ENCODE data around the gene SMYD2.

Gene SMYD2, protein sequence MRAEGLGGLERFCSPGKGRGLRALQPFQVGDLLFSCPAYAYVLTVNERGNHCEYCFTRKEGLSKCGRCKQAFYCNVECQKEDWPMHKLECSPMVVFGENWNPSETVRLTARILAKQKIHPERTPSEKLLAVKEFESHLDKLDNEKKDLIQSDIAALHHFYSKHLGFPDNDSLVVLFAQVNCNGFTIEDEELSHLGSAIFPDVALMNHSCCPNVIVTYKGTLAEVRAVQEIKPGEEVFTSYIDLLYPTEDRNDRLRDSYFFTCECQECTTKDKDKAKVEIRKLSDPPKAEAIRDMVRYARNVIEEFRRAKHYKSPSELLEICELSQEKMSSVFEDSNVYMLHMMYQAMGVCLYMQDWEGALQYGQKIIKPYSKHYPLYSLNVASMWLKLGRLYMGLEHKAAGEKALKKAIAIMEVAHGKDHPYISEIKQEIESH

DNA sequence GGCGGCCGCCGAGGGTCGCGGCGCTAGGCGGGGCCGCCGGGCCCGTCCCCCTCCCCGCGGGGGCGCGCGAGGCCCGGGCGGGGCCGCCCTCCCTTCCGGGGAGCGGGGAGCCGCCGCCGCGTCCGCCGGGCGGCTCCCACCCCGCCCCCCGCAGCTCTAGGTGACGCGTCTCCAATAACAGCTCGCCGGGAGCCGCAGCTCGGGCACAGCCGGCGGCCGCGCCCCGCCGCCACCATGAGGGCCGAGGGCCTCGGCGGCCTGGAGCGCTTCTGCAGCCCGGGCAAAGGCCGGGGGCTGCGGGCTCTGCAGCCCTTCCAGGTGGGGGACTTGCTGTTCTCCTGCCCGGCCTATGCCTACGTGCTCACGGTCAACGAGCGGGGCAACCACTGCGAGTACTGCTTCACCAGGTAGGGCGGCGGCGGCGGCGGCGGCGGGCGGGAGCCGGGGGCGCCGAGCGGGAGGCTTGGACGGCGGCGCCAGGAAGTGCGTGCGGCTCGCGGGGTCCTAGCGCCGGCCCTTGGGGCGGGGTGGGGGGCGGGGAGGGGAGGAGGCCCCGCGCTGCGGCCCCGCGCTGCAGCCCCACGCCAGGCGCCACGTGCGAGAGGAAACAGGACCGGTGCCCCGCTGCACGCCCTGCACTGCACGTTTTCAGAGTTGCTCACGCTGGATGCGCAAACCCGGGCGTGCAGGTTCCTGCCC lies at the start of gene SMYD2:
Gene SMYD2 (plus strand): TSS at position 139 of the 699 bp plus-strand sequence. CDS start 96 bp downstream, at position 235.
- peak; percentile 56 for DNase-seq

DNA sequence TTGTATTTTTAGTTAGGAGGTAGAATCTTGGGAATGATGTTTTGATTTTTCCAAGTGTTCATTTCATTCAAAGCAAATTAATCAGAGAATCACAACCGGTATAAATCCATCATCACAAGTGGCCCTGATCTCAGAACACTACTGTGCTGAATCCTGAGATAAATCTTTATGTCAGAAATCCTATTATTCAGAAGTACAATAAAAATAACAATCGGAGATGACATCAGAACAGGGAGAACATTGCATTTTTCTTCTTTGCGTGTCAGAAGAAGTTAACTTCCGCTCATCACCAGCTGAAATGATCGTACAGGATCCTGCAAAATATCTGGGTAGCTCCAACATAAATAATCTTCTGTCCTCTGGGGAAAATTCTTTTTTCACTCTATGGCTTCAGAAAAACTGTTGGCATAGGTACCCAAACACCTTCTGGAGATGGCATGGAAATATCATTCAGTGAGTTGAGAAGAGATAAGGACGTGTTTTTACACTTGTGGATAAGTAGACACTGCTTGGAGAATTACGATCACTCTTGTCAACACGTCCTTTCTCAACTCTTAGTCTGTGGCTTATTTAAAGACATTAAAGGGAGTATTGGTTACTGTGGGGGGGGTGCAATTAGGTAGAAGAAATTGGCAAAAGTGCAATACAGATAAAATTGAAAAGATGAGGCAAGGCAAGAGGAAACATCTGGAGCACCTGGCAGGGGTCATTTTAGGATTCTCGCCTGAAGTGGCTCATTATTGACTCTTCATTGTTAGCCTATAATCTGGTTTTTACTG lies 46.9 kb upstream of the SMYD2 start:
- no peak for DNase-seq

DNA sequence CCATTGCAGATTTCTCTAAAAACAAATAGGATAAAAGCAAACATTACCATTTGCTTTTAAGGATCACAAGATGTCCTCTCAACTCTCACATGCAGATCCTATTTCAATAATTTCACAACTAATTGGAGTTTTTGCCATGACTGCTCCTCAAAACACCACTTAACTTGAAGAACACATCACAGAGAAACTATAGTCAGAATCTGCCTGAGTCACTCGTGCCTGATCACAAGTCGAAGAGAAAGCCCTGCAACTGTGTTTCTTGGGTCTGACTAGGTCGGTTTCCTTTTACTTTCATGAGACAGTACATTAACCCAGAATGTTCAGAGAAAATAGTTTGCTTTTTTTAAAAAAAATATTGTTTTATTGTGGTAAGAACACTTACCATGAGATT lies 46.3 kb upstream of the SMYD2 start:
- DNase-seq: no peak

DNA sequence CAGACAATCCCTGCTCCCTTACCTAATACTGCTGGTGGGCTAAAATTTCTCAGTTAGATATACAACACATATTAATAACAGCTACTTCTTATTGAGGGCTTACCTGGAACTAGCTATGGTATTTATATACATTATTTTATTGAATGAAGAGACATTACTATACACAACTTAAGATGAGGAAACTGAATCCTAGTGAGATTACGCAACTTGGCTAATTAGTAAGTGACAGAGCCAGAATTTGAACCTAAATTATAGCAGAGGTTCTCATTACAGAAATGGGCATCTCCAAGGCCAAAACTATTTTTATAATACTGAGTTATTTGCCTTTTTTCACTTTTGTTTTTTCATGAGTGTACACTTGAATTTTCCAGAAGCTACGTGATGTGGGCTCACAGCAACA lies 44.5 kb upstream of the SMYD2 start:
- no peak for DNase-seq

DNA sequence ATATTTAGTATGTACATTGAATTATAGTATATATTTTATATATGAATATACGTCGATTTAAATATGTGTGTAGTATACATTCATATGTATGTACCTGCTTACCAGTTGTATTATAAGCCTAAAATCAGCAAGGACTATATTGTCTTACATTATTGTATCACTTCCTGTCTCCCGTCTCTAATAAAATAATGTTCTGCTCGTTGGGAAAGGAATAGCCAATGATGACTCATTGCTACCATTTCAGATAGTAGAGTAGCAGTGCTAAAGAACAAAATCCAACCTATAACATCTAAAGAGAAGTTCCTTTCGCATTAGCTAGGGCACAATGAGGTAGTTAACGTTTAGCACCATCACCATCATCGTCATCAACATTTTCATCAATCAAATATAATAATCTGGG lies 39.9 kb upstream of the SMYD2 start:
- DNase-seq: no peak

DNA sequence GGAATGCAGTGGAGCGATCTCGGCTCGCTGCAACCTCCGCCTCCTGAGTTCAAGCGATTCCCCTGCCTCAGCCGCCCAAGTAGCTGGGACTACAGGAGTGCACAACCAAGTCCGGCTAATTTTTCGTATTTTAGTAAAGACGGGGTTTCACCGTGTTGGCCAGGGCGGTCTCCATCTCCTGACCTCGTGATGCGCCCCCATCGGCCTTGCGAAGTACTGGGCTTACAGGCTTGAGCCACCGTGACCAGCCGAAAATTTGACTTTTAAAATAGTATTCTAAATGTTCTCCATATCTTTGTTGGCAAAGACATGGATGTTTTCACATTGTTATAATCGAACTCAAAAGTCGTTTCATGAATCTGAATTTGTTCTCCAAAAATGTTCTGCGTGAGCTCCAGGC lies 36.7 kb upstream of the SMYD2 start:
- DNase-seq: no peak

DNA sequence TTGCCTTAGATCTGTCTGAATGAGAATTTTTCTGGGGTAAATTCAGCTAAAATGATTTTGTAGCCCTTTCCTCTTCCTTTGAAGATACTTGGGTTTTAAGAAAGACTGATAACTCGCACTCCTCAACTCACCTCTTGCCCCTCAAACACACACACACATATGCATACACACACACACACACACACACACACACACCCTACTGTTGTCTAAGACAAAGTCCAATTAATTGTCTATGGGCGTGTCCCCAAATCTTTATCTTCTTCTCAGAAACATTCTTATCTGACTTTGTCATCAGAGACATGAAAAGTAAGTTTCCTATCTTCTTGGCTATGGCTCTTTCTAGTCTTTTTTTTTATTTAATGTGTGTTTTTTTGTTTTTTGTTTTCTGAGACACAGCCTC lies 36.1 kb upstream of the SMYD2 start:
- DNase-seq: no peak

DNA sequence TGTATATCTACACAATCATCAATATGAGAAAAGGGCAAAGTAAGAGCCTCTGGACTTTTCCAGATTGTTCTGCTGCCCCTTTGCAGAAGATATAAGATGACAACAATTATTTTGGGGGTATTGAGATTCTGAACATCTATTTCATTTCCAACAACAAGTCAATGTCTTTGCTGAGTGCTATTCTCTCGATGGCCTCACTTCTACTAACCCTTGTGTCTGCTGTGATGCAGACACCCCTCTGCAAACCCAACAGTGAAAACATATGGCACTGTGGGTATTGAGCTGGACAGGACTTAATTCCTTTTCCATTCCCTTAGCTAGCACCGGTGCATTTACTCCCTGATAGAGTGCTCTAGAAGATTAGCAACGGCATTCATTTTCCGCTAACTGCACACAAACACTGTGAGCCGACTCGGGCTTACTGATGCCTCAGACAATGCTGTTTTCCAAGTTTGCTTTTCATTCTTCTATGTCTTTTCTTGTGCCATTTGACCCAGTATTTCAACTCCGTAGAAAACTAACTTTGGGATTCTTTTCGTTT lies 33.4 kb upstream of the SMYD2 start:
- DNase-seq: no peak

DNA sequence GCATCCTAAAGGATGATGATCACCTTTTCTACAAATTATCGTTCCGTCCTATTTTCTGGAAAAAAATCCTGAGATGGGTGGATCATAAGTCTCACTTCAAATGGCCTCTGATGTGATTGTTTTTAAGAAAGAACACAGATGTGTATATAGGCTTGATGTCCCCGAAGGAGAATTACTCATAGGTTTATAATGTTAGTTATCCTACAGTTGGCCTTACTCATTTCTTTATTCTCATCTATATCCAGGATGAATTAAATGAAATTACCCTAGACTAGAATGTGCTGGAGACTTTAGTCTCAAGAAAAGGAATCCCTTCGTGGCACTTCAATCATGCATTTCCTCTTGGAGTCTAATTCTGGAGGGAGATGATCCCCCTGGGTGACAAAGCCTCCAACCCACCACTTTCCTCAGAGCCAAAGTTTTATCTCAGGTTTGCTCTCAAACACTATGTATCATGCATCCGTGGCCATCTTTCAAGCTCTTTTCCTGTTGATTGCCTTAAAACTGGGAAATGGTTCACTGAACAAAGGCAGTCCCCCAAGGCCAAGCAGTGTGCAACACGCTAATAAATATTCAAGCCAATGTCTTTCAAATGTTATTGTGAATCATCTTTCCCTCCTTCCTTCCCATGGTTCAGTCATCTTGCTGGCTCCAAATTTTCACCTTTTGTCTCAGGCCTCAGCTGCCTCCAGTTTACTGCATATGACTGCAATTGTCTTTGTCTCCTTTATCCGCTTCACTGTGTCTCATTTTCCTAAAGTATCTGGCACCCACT lies 32.5 kb upstream of the SMYD2 start:
- no peak for DNase-seq

DNA sequence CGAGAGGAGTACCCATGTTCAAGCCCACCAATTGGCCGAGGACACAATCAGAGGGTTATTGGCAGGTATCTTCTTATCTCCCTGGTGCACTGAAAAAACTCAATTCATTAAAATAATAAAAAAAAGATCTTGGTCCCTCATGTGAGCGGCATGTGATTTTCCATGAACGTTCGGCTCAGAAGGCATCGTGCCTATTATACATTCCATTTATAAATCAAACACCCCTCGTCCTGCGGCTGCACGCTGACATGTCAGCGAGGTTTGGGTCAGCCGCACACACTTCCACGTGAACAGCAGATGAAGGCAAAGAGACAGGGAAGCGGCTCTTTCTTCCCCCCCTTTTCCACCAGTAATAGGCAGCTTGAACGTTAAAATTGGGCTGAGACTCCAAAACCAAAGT lies 31.3 kb upstream of the SMYD2 start:
- DNase-seq: no peak

DNA sequence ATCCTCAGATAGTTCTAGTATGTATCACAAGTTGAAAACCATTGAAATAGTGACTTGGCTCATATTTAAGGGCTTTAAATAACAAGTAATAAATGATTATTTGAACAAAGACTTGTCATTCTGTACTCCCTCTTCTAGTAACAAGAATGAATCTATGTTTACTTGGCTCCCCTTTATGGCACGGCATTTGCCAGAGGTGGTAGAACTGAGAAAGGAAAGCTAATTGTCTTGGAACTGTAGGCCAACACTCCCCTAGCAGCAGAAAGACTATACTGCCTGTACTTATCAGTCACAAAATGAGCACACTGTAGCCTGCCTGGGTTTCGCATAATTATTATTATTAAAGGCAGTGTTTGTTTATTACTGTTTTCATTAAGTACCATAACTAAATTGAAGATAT lies 29.6 kb upstream of the SMYD2 start:
- DNase-seq: no peak

DNA sequence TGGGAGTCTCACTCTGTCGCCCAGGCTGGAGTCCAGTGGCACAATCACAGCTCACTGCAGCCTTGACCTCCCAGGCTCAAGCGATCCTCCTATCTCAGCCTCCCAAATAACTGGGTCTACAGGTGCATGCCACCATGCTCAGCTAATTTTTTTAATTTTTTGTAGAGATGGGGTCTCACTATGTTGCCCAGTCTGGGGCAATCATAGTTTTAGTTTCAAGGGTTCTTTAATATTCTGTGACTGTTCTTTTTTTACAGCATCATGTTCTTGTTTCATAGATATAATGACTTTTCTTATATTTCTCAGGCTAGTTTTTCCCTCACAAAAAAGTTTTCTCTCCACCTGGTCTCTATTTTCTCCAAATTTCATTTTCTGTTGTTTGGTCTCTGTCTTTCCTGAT lies 25.4 kb upstream of the SMYD2 start:
- DNase-seq: no peak

DNA sequence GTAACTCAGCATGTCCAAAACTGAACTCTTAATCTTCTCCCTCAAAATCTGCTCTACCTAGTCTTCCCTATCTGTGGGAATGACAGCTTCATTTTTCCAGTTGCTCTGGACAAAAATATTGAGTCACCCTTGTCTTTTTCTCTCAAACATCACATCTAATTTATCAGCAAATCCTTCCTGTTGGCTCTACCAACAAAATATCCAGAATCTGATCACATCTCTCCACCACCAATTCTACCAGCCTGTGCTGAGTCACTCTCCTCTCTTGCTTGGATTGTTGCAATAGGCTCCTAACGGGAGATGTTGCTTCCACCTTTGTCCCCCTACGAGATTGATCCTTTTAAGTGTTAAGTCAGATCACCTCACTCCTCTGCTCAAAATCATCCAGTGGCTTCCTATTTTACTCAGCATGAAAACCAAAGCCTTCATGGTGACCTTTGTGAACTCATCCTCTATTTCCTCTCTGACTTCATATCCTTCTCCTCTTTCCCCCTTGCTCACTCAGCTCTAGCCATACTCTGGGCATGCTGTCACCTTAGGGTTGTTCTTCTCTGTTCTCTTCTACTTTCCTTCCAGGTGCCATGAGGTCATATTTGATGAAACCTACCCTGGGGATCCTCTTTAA lies 21.5 kb upstream of the SMYD2 start:
- DNase-seq: no peak

DNA sequence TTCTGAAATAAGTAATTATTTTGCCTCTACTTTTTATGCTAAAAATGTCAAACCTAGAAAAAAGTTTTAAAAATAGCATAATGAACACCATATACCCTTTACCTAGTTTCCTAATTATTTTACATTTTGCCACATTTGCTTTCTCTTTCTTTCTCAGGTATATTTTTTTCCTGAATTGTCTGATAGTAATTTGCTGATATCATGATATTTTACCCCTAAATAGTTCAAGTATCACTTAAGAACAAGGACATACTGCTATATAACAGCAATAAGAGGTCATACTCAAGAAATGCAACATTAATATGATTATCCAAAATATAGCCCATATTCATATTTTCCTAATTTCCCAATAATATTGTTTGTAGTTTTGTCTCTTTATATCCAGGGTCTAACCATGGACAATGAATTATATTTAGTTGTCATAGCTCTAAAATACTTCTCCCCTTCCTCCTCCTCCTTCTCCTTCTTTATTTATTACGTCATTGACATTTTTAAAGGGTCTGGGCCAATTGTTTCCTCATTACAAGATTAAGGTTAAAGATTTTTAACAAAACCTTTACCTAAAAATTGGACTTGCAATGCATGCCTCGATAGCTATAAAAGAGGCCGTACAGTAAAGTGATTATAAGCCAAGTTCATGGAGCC lies 20.3 kb upstream of the SMYD2 start:
- no peak for DNase-seq

DNA sequence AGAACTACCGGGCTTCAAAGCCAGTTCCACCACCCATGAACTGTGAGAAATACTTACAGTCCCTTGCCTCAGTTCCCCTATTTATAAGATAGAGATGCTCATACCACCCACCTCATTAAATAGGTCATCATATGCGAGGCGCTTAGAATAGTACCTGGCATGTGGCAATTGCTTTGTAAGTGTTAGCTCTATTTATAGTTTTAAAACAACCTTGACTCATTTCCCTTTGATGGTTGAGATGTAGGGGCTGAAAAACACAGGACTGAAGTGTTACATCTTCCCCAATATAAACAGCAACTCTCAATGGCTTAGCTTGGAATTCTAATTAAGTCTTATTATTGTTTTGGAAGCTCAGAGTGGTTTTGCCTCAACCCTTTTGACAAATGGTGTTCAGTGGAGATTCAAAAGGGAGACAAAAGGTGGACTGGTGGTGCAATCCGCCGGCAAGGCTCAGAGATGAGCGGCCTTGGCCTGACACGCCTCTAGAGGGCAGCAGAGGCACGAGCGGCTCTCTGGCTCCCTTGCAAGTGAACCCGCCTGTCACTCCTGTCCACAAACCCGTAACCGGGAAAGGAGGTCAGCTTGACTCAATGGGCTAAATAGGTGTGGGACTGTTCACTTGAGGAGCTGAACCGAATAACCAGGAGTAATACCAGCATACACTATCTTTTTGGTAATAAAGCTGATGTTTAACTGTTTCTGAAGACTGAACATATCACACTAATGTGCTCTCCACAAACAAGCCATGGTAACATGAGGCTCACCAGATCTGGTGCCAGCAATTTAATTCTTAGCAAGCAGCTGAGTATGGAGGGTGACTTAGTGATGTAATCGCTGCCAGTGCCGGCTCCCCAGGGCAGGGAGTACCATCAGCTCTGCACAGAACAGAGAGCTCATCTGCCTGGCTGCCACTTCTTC lies 19.5 kb upstream of the SMYD2 start:
- DNase-seq: no peak

DNA sequence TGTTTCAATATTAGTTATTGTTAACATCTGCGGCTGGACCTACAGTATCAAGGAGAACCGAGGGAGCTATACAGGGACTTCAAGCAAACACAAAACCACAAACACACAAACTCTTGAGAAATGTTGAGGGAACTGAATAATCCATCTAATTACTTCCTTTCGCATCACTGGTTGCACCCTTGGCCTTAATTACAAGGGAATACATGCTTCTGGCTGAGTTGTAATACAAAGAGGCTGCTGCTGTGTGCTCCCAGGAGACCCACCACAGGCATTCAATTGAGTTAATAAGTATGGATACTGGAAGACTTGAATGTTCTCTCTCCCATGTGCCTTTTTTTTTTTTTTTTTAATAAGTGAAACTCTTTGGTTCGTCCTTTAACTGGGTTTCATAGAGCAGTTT lies 16.8 kb upstream of the SMYD2 start:
- no peak for DNase-seq

DNA sequence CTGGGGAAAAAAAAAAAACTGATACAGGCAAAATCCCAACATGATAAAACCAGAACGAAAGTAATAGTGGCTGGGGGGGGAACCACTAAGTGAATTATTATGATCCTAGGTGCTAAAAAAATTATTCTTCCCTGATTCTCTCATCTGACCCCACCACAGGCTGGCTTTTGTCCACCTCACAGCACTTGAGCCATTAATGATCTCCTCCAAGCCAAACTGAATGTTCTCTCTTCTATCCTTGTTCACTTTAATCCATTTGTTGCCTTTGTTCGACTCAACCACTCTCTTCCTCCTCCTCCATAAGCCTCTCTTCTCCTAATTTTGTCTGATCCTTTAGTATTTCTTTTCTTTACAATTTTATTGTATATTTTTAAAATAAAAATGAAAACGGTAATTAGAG lies 16.0 kb upstream of the SMYD2 start:
- no peak for DNase-seq

DNA sequence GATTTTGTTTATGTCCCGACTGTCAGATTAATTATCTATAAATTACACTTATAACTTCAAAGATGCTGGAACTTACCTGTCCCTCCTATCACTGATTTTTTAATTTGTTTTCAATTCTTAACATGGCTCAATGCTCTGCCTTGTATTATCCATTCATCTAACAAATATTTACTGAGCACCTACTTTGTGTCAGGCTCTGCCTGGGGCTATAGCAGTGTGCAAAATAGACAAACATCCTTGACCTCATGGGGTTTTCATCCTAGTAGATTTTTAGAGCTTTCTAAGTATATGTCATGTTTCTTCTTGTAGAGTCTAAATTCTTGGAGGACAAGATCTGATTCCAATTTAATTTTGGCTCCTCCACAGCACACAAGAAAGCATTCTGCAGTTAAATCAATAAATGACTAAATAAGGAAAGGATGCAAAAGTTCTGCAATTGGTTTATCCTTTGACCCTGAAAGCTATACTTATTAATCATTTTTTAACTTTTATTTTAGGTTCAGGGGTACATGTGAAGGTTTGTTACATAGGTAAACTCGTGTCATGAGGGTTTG lies 10.8 kb upstream of the SMYD2 start:
- DNase-seq: no peak

DNA sequence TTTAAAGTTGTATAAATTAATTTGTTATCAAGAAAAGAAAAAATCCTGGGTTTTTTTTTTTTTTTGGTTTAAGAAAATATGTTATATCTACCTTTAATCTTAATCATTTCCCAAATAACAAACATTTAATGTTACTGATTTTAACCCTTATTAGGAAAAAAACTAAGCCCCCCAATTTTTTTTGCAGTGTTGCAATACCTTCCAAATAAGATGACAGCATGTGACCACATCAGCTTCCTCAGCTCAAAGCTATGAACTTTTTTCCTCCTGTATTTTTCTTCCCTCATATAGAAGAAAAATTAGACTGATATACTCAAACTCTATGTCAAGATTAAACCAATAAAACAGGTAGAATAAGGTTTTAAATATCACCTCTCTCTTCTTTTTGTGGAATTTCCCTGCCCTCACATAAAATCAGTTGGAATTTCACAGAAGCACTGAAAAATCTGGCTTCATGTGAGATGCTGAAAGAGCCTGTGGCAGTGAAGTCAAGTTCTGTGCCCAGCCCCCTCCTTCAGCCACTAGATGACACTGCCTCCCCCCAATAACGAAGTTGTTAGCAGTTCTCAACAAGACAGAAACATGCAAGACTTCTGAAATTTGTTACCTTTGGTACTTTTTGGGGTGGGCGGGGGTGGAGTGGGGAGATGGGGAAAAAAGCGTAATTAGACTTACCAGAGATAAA lies 9.6 kb upstream of the SMYD2 start:
- no peak for DNase-seq

Data from 8988T (cell line).